ENCODE measurements around the gene ZNF141.
"Not testable (repeated sequence)": the region's sequence is repeated elsewhere in the genome, so short reads cannot be mapped to it uniquely, and the experiment has no call there.

ZNF141 gene

GRCh38 chr4:337143-337931, at the start of gene ZNF141:
Gene ZNF141 (plus strand): TSS chr4:337814. CDS start chr4:337984, 170 bp downstream.
- DNase-seq: peak; percentile 84

- no peak for DNase-seq
Observed at GRCh38 chr4:288891-289290, 48.7 kb upstream of the ZNF141 start.

GRCh38 chr4:294732-295131, 42.9 kb upstream of the ZNF141 start:
- DNase-seq: no peak

GRCh38 chr4:302381-302780, 35.2 kb upstream of the ZNF141 start:
- DNase-seq: no peak

GRCh38 chr4:304516-304915, 33.1 kb upstream of the ZNF141 start:
- DNase-seq: not testable (repeated sequence)

- no peak for DNase-seq
Observed at GRCh38 chr4:304969-305680, 32.5 kb upstream of the ZNF141 start, which contains the start of gene ZNF732. Gene ZNF732 (minus strand): TSS chr4:305474. CDS start chr4:305310, 164 bp downstream.

GRCh38 chr4:306551-306961, 31.1 kb upstream of the ZNF141 start:
- DNase-seq: no peak

- DNase-seq: no peak
Observed at GRCh38 chr4:309807-310206, 27.8 kb upstream of the ZNF141 start.

GRCh38 chr4:314296-314903, 23.2 kb upstream of the ZNF141 start:
- no peak for DNase-seq

GRCh38 chr4:328729-329128, 8.9 kb upstream of the ZNF141 start:
- no peak for DNase-seq

- no peak for DNase-seq
Observed at GRCh38 chr4:335515-335914, 2.1 kb upstream of the ZNF141 start.

- DNase-seq: no peak
Observed at GRCh38 chr4:336099-336892, 1.3 kb upstream of the ZNF141 start.

GRCh38 chr4:336893-337142, 796 bp upstream of the ZNF141 start:
- no peak for DNase-seq

- DNase-seq: no peak
Observed at GRCh38 chr4:337932-338758, 531 bp downstream of the ZNF141 start.

GRCh38 chr4:338759-339097, 1.1 kb downstream of the ZNF141 start:
- no peak for DNase-seq

GRCh38 chr4:340011-340410, 2.4 kb downstream of the ZNF141 start:
- no peak for DNase-seq

- DNase-seq: no peak
Observed at GRCh38 chr4:373062-373839, 35.6 kb downstream of the ZNF141 start.

- DNase-seq: no peak
Observed at GRCh38 chr4:374298-375160, 36.9 kb downstream of the ZNF141 start.

GRCh38 chr4:384311-385010, 46.8 kb downstream of the ZNF141 start:
- DNase-seq: no peak

All from activated effector memory CD4-positive, alpha-beta T cell treated with Interleukin-2 at 50 U/mL for 16 hours (primary cell).